Erythroblast (primary cell): ENCODE data around the gene LTBP3.

ENCODE experiments used
- GATA1 ChIP-seq: IDR thresholded peaks from 2 replicates; pipeline ENCODE4 v1.6.1; 2011; ENCODE audit warnings: low read depth, mild to moderate bottlenecking, control low read depth, low read length, moderate library complexity
- POLR2A ChIP-seq: IDR thresholded peaks from 2 replicates; pipeline ENCODE4 v1.6.1; 2011; ENCODE audit warnings: mild to moderate bottlenecking, low read length

GRCh38 chr11:65547446-65548125 is 10.6 kb downstream of the LTBP3 start:
- TF ChIP-seq POLR2A: no peak
- TF ChIP-seq GATA1: no peak
